ENCODE measurements around the gene HTR7. TPM values are rescaled to one million over a fixed set of nuclear protein-coding genes. Genes with fewer than 3 reads are reported as not detected.

The HTR7 gene
- polyA plus RNA-seq, 4 donors, result 0.70 to 0.90 TPM; not detected in 2

- FAIRE-seq (no peak), DNase-seq (no peak)
- Histone ChIP-seq H3K36me3 (ENCODE audit: control insufficient read depth in 3 of 3, insufficient read depth in 2 of 3, low read depth in 1 of 3, low read length in 3 of 3) (no peaks in the 10 kb centered on the region), H3K9me3 (ENCODE audit: control insufficient read depth in 2 of 2, insufficient read depth in 1 of 2, low read depth in 1 of 2, low read length in 1 of 2) (no peaks in the 10 kb centered on the region), H3K27ac (ENCODE audit: low read depth in 1 of 3, low read length in 2 of 3) (no peak overlapping the region), H3K4me3 (ENCODE audit: low read depth in 1 of 3, low read length in 3 of 3) (no peak overlapping the region), H3K4me1 (ENCODE audit: control insufficient read depth in 3 of 3, insufficient read depth in 2 of 3, low read depth in 1 of 3, low read length in 2 of 3) (no peaks in the 10 kb centered on the region), H3K27me3 (ENCODE audit: control insufficient read depth in 3 of 3, insufficient read depth in 3 of 3, low read length in 3 of 3) (no peaks in the 10 kb centered on the region)
- WGBS, 3 donors, result 69 to 87% (median 75%) methylated on average over 6 of the region's 6 CpGs
These were observed 161.7 kb downstream of the HTR7 start for GRCh38 chr10:90695915-90696676.

Other genes starting within 250 kb of the HTR7 start
- 10 to 100 TPM; 18.4 to 32.9 (median 24.1) TPM for gene RPP30, start 13.9 kb upstream of the HTR7 start, polyA plus RNA-seq
- gene ANKRD1, start 63.0 kb upstream of the HTR7 start, polyA plus RNA-seq, result 10 to 100 TPM in 1 of 4 donors, 1 to 10 TPM in 1, under 1 TPM in 2; 0.12 to 66.7 (median 2.5) TPM

Measured in small intestine (tissue), 7 donors.